HG03460 (cell line): ENCODE results near the gene POMC.
"Not testable (repeated sequence)": the region's sequence is repeated elsewhere in the genome, so short reads cannot be mapped to it uniquely, and the experiment has no call there.

Experiments
- ATAC-seq: cut with Tn5 transposase; IDR thresholded peaks from one replicate; pipeline ENCODE4 v1.9.1; 2021; ENCODE audit not compliant: unreplicated experiment

The POMC gene

DNA sequence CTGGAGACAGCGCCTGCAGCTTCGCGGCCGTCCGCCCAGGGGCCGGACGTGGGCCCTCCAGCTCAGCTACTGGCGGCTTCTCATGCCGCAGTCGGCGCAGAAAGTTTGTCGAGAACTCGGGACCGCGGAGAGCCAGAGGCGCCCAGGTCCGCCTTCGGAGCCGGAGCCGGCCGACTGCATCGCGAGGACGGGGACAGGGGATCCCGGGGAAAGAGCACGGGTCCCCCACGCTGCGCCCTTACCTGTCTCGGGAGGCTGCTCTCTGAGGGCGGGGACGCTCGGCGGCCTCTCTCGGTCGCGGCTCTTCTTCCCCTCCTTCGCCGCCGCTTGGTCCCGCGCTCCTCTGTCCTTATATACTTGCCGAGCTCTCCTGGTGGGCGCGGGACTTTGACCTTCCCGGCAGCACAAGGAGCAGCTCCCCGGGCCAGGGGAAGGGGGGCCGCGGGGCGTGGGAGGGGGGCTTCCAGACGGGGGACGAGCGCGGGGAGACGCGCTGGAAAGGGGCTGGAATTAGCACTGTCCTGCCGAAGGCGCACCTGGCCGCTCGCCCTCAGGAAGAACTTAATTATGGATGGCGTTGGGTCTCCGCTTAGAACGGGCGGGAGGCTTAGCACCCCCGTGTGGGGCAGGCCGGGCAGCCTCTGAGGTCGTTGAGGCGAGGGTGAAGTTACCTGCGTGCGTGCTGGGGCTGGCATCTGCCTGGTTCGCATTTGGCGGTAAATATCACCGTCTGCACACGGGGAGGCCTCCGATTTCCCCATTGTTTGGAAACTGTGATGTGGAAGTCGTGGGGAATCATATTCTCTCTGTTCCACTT lies at the start of gene POMC:
Gene POMC (minus strand): TSS at position 325 of the 817 bp plus-strand sequence. CDS start 3,808 bp downstream, outside the sequence.
- ATAC-seq, result no peak

DNA sequence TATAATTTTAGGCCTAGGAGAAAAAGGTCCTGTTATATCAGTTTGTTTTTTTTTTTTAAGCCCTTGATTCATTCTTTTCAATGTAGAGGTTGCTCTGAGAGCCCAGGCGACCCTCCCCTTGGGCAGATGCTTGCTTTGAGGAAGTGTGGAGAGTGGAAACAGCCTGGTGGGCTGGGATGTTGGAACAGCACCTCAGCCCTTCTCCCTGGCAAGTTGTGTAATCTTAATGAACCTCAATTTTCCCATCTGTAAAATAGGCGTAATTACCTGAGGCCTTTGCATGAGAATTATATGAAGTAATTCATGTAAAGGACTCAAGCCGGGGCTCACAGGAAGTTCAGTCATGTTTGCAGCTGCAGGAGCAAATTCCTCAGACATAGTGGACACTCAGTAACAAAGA lies 49.7 kb upstream of the POMC start:
- no peak for ATAC-seq

DNA sequence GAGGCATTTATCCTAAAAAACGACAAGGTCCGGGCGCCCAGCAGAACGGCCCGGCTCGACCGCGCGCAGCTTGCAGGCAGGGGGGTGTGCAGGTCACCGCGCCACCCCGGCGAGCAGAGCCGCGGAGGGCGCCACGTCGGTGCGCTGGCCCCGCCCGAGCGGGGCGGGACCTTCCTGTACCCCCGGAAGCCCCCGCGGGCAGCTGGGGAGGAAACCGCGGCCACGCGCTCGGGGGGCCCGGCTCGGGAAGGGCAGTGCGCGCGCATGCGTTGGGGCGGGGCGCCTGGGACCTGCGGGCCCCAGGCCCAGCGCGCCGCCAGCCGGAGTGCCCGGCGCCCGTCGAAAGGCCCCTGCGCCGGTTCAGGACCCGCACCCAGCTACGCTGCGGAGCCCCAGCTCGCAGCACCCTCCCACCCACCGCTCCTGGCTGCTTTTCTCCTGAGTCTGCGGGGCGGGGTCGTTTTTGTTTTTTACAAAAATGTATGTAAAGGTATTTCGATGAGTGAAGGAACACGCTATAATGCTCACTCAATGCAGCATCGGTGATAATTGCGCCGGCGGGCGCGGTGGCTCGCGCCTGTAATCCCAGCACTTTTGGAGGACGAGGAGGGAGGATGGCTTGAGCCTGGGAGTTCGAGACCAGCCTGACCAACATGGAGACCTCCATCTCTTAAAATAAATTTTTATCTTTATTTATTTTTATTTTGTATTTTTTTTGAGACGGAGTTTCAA lies 47.7 kb upstream of the POMC start:
- peak; percentile 69 for ATAC-seq

DNA sequence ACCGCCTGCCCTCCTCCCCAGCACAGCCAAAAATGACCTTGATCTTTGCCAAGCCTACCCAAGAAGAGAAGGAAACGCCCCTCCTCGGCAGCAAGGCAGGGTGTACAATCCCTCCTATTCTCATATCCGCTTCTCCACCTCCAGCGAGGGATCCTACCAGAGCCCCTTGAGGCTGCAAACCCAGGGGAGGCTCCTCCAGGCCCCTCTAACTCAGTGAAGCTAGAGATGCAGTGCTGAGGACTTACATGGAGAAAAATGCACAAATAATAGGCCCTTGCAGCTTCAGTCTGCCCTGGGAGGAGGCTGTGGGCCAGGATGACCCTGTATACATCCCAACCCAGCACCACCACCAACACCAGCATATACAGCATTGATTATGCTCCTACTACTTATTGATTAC lies 46.9 kb upstream of the POMC start:
- ATAC-seq, result no peak

DNA sequence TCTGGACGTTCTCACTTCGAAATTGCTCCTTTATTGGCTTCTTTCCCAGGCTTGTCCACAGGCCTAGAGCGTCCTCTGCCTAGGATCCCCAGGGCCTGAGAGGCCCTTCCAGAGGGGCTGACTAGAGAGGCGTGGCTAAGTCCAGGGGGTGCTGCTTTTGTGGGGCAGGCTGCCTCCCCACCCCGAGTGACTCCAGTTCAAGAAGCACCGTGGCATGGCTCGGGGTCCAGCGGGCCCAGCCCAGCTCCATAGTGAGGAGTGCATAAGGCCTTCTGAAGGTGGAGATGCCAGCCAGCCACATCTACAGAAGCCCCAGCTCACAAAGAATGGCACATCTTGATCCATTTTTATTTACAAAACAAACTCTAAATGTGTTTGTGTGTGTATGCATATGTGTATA lies 44.8 kb upstream of the POMC start:
- ATAC-seq, result no peak

- ATAC-seq, result not testable (repeated sequence)
These were observed 42.5 kb upstream of the POMC start for GRCh38 chr2:25210923-25211322.

DNA sequence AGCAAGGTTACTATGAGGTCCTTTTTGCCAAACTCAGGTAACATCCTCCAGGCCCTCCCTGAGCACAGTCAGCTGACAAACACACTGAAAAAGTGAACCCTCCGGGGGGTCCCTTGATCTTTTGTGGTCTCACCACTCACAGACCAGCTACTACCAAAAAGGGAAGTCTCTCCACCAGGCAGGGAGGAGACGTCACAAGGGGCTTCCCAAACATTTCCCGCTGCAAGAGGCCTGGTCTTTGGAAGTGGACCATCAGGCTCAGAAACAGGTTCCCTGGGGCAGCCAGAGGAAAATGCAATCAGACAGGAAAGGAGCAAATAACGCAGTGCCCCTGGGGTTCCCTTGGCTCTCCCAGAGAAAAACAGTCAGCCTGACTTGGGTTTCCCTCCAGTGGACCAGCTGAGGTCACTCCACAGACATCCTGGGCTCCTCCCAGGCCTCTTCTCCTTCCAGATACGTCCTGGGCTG lies 38.7 kb upstream of the POMC start:
- no peak for ATAC-seq

GRCh38 chr2:25204190-25204838 lies 35.9 kb upstream of the POMC start:
- ATAC-seq, result peak; percentile 52

DNA sequence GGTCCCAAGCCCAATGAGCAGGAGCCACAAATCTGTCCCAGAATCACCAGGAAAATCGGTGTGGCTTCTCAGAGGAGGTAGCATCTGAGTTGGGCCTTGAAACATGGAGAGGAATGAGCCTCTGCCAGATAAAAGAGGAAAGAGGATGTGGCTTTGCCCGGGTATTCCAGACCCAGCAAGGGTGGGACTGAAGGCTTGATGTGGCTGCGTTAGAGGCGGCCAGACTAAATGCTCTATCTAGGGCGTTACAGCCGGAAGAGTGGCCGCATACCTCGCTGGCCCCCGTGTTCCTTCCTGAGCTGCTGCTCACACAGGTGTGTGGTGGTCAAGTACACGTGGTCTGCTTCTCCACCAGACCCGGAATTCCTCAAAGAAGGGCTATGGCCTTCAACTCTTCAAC lies 33.9 kb upstream of the POMC start:
- ATAC-seq, result no peak

DNA sequence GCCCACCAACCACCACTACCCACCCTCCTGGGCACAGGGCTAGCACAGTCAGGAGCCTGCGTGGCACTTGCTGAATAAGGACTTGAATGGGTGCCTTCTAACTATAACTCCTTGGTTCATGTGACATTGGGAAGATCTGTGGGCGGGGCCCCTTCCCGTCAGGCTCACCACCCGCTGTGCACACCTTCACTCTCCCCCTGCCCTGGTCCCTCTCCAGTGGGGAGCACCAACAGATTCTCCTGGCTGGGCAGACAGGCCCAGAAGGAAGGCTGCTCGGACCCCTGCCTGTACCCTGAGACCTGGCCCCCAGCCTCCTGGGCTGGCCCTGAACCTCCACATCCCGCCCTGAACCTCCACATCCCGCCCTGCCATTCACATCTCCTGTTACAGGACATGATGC lies 33.4 kb upstream of the POMC start:
- ATAC-seq, result no peak

DNA sequence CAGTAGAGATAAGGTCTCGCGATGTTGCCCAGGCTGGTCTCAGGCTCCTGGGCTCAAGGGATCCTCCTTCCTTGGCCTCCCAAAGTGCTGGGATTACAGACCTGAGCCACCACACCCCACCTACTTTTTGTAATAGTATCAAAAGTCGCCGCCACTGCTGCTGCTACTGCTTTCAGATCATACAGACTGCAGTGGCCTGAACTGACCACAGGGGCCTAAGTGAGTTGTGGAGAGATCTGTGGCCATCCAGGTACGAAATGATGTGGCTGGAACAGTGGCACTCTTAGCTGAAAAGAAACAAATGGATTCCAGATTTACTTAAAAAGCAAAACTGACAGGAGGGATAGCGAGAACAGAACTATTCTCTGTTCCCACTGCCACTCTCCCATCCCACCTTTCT lies 32.9 kb upstream of the POMC start:
- no peak for ATAC-seq

GRCh38 chr2:25198576-25198975 lies 30.2 kb upstream of the POMC start:
- no peak for ATAC-seq

DNA sequence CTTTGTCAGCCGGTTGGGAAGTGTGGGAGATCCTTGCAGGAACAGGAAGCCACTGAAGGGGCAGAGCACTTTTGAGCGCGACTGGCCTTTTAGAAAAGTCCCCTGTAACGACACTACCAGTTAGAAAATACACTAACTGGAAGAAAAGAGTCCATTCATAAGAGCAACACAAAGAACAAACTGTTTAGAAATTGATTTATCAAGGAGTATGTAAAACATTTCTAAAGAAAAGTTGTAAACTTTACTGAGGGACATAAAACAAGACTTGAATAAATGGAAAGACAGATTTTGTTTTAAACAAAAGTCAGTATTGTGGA lies 29.8 kb upstream of the POMC start:
- ATAC-seq, result no peak

DNA sequence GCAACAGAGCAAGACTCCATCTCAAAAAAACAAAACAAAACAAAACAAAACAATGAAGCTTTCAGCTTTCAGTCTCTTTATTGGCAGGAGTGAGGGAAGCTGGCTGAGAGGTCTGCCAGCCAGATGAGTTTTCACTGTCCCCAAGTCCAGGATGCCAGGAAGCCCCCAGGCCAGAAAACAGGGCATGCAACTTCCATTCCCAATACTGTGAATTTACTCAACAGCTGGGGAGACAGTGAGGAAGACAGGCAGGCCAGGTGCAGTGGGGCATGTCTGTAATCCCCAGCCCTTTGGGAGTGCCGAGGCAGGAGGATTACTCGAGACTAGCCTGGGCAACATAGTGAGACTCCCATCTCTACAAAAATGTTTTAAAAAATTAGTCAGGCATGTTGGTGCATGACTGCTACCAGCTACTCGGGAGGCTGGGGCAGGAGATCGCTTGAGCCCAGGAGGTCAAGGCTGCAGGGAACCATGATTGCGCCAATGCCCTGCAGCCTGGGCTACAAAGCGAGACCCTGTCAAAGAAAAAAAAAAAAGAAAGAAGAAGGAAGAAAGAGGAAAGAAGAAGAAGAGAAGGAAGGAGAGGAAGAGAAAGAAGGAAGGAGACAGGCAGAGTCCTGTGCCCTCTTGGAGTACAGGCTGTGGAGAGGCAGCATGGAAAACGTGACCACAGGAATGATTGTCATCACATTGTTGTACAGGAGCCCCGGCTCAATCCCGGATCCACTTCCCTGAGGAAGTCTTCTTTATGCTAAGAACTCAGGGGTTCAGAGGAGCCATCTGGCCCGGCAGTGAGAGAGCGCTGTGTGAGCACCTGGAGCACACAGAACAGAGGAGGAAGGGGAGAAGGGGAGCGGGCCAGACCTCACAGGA lies 29.2 kb upstream of the POMC start:
- no peak for ATAC-seq

- no peak for ATAC-seq
These were observed 26.3 kb upstream of the POMC start for GRCh38 chr2:25194576-25195122.

- no peak for ATAC-seq
These were observed 22.2 kb upstream of the POMC start for GRCh38 chr2:25190536-25190935.

GRCh38 chr2:25188405-25188804 lies 20.0 kb upstream of the POMC start:
- ATAC-seq, result no peak

DNA sequence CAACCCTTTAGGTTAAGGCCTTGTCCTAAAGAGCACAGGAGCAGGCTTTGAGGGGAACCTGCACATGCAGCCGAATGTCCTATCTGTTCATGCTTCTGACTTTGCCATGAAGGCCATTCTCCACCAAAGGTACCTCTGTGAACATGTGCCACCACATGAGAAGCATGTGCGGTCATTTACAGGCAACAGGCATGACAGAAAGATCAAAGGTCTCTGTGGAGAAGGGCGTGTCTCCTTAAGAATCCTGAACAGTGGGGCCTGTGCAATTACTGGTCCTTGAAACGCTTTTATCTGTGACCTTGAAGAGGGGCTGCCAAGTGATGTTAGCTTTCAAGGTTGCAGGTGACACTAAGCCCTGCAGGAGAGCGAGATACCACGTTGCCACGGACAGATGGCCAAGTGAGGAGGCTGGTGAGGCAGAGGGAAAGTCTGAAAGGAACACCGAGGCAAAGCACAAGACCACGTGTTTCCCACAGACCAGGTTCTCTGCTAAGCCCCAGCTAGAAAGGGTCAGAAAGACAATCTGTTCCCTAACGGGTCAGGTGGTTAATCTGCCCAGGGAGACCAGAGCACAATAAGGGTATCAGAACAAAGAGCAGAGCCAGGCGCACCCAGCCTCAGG lies 19.5 kb upstream of the POMC start:
- no peak for ATAC-seq

DNA sequence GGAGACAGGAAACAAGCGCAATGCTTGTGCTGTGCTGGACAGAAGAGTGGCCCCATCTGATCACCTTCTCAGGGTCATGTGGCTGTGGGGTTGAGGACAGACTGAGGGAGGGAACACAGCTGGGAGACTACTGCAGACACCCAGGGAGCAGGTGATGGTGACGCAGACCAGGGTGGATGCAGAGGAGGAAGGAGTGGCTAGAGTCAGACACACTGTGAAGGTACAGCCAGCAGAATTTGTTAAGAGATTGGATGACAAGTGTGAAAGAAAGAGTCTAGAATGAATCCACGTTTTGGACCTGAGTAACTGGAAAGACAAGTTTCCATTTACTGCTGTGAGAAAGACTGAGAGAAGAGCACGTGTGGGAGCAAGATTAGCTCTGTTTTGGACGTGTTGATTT lies 15.9 kb upstream of the POMC start:
- no peak for ATAC-seq

DNA sequence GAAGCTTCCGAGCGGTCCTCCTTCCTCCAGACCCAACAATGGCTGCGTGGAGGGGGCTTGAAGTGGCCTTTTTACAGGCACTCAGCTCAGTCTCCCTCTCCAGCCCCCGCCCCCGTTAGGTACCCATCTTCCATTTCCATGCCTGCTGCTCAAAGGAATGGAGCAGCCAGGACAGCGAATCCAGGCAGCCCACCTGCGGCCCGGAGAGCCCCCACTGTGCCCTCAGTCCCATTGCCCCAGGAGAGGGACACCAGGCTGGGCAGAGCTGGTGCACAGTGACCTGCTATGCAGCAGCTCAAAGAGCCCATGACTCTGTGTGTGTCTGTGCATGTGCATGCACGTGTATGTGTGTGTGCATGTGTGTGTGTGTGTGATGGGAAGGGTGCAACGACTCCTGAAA lies 10.6 kb upstream of the POMC start:
- ATAC-seq, result no peak
